HEK293T (cell line): Measurements from ENCODE around the gene EIF6.

Source experiments
- BHLHE40 ChIP-seq: fragments of 450-650 bp; IDR thresholded peaks from 2 replicates; pipeline ENCODE4 v1.6.1; 2016; ENCODE audit warnings: mild to moderate bottlenecking, moderate library complexity, borderline replicate concordance
- ELF4 ChIP-seq: fragments of 450-650 bp; IDR thresholded peaks from 2 replicates; pipeline ENCODE4 v1.6.1; 2017; ENCODE audit warnings: antibody characterized with exemption
- FOXA1 ChIP-seq: fragments of 450-650 bp; IDR thresholded peaks from 2 replicates; pipeline ENCODE4 v1.6.1; 2016; ENCODE audit warnings: mild to moderate bottlenecking
- FOXK2 ChIP-seq: fragments of 450-650 bp; IDR thresholded peaks from 2 replicates; pipeline ENCODE4 v1.6.1; 2016; ENCODE audit warnings: mild to moderate bottlenecking
- FOXM1 ChIP-seq: fragments of 450-650 bp; IDR thresholded peaks from 2 replicates; pipeline ENCODE4 v1.6.1; 2017; ENCODE audit warnings: mild to moderate bottlenecking, borderline replicate concordance
- HDGF ChIP-seq: fragments of 450-650 bp; IDR thresholded peaks from 2 replicates; pipeline ENCODE4 v1.6.1; 2017; ENCODE audit warnings: antibody characterized with exemption, borderline replicate concordance
- PKNOX1 ChIP-seq: fragments of 450-650 bp; IDR thresholded peaks from 2 replicates; pipeline ENCODE4 v1.6.1; 2016
- SUZ12 ChIP-seq: fragments of 450-650 bp; IDR thresholded peaks from 2 replicates; pipeline ENCODE4 v1.6.1; 2016; ENCODE audit warnings: mild to moderate bottlenecking

DNA sequence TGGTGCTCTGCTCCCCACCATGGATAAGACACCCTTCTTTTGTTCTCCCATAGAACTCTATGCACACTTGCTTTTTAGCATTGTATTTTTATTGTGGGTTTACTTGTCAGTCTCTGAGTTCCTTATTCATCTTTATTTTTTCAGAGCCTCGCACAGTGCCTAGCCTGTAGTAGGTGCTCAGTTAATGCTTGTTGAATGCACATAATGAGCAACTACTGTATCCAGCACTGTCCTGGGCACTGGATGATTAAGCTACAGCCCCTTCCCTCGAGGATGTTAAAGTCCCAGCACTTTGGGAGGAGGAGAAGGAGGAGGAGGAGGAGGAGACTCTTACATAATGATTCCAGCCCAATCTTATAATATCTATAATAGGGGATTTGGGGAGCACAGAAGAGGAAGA, 41.3 kb downstream of the EIF6 start:
- TF ChIP-seq PKNOX1 (no peak), FOXA1 (no peak), BHLHE40 (no peak), FOXM1 (no peak), HDGF (no peak), SUZ12 (no peak), FOXK2 (no peak), ELF4 (no peak)
